ENCODE data around the gene SLF2.

The SLF2 gene

GRCh38 chr10:100873827-100874326, 38.9 kb upstream of the SLF2 start:
- H3K4me3 ChIP-seq (ENCODE audit: low read length) = no peak overlapping the region
- TF ChIP-seq, protein P1, sequence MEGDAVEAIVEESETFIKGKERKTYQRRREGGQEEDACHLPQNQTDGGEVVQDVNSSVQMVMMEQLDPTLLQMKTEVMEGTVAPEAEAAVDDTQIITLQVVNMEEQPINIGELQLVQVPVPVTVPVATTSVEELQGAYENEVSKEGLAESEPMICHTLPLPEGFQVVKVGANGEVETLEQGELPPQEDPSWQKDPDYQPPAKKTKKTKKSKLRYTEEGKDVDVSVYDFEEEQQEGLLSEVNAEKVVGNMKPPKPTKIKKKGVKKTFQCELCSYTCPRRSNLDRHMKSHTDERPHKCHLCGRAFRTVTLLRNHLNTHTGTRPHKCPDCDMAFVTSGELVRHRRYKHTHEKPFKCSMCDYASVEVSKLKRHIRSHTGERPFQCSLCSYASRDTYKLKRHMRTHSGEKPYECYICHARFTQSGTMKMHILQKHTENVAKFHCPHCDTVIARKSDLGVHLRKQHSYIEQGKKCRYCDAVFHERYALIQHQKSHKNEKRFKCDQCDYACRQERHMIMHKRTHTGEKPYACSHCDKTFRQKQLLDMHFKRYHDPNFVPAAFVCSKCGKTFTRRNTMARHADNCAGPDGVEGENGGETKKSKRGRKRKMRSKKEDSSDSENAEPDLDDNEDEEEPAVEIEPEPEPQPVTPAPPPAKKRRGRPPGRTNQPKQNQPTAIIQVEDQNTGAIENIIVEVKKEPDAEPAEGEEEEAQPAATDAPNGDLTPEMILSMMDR (IDR thresholded peaks at IDR 0.05; ENCODE audit: insufficient read depth, low read depth, low read length, missing control alignments) = no peak
- DNase-seq (ENCODE audit: low read depth) = no peak

DNA sequence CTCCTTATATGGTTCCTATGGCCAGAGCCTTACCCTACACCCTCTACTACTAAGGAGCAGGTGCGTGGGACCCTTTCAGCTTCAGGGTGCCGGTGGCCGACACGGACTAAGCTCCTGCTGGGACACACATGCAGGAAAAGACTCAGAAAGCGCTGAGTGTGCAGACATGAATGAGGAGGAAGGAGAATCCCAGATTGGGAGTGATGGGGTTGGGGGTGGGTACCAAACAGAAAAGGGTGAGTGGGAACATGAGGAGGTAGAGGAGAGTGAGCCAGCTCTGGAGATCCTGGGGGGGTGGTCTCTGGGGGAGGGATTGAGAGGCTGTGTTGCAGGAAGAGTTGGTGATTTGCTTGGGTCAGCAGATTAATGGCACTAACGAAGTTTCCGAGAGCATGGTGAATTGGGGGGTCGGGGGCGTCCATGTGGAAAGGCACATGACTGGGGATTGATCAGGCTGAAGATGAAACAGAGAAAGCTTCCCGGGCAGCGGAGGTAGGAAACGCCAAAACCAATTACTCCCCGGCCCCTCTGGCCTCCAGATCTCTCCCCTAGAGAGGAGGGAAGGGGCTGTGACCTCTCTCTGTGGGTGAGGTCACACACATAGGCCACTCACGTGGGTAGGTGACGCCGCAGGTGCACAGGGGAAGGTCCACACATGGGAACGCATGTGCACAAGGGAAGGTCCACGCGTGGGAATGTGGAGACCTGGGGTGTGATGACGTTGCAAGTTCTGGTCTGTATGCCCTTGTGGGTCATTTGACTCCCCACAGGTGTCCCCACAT, 37.9 kb upstream of the SLF2 start:
- H3K4me3 ChIP-seq (ENCODE audit: low read length) = no peak overlapping the region
- TF ChIP-seq, protein P1 (IDR thresholded peaks at IDR 0.05; ENCODE audit: insufficient read depth, low read depth, low read length, missing control alignments) = no peak
- DNase-seq (ENCODE audit: low read depth) = no peak

GRCh38 chr10:100875484-100876166, 37.1 kb upstream of the SLF2 start:
- no peak for DNase-seq (ENCODE audit: low read depth)
- TF ChIP-seq, protein P1 (IDR thresholded peaks at IDR 0.05; ENCODE audit: insufficient read depth, low read depth, low read length, missing control alignments) = no peak
- H3K4me3 ChIP-seq (ENCODE audit: low read length) = no peak overlapping the region

- TF ChIP-seq, protein P1 (IDR thresholded peaks at IDR 0.05; ENCODE audit: insufficient read depth, low read depth, low read length, missing control alignments) = no peak
- no peak for DNase-seq (ENCODE audit: low read depth)
These were observed 35.9 kb upstream of the SLF2 start for GRCh38 chr10:100876585-100877460.

GRCh38 chr10:100877461-100877850, 35.3 kb upstream of the SLF2 start:
- TF ChIP-seq, protein P1 (IDR thresholded peaks at IDR 0.05; ENCODE audit: insufficient read depth, low read depth, low read length, missing control alignments) = no peak
- no peak for DNase-seq (ENCODE audit: low read depth)
- no peak overlapping the region for H3K4me3 ChIP-seq (ENCODE audit: low read length)

More at GRCh38 chr10:100876585-100877460, 35.9 kb upstream of the SLF2 start:
- no peak overlapping the region for H3K4me3 ChIP-seq (ENCODE audit: low read length)

DNA sequence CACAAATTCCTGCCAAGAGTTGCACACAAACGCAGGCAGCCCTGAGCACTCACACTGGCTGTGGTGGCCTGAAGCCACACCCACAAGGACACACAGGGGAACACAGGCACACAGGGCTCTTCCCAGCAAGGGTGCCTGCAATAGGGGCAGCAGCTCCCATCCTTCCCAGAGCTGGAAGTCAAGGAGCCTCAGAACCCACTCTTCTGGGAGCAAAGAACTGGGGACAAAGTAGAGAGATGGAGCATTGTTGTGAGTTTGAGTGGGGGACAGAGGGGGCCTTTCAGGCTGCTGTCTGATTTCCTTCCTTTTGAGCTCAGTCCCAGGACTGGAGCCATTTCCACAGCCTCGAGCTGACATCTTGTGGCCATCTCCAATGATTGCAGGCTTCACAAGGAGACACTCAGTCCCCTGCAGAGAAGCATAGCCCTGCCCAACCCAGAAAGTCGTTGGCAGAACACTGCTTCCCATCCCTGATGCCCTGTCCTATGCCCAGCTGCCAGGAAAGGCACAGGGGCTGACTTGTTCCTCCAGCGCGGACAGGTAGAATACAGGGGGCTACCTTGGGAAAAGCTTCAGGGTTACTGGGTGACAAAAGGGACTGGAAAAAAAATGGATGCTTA, 34.4 kb upstream of the SLF2 start:
- peak; percentile 77 for DNase-seq (ENCODE audit: low read depth)
- TF ChIP-seq, protein P1 (IDR thresholded peaks at IDR 0.05; ENCODE audit: insufficient read depth, low read depth, low read length, missing control alignments) = peak; percentile 86

More for the DNA sequence above, 34.4 kb upstream of the SLF2 start:
- H3K4me3 ChIP-seq (ENCODE audit: low read length) = no peak overlapping the region
